H9 (cell line): Measurements from ENCODE around the gene AKAP9. TPM values are rescaled to one million over a fixed set of nuclear protein-coding genes. Genes with fewer than 3 reads are reported as not detected.

Experiments used
- DNase-seq: peaks from one replicate; pipeline ENCODE4 v3.0.0-alpha.2; 2017
- H2AFZ ChIP-seq: one replicate; pipeline ENCODE4 v1.6.1; 2013; ENCODE audit warnings: mild to moderate bottlenecking, low read length, control low read depth, moderate library complexity
- H2AK5ac ChIP-seq: 2 replicates; pipeline ENCODE4 v1.6.1; 2013; ENCODE audit warnings: low read length, control low read depth, mixed read lengths; ENCODE audit not compliant: insufficient read length
- H2BK120ac ChIP-seq: one replicate; pipeline ENCODE4 v1.6.1; 2013; ENCODE audit warnings: low read depth, mild to moderate bottlenecking, low read length, control low read depth, inconsistent platforms; ENCODE audit not compliant: poor library complexity, severe bottlenecking
- H2BK12ac ChIP-seq: 2 replicates; pipeline ENCODE4 v1.6.1; 2013; ENCODE audit warnings: low read length, control low read depth, mixed read lengths, low read depth; ENCODE audit not compliant: insufficient read length
- H2BK15ac ChIP-seq: 2 replicates; pipeline ENCODE4 v1.6.1; 2013; ENCODE audit warnings: low read depth, low read length, control low read depth
- H2BK20ac ChIP-seq: one replicate; pipeline ENCODE4 v1.6.1; 2013; ENCODE audit warnings: low read depth, mild to moderate bottlenecking, low read length, control low read depth, inconsistent platforms; ENCODE audit not compliant: poor library complexity, severe bottlenecking
- H2BK5ac ChIP-seq: 2 replicates; pipeline ENCODE4 v1.6.1; 2013; ENCODE audit warnings: low read length, control low read depth, mixed read lengths; ENCODE audit not compliant: insufficient read length
- H3K14ac ChIP-seq: 2 replicates; pipeline ENCODE4 v1.6.1; 2013; ENCODE audit warnings: low read length, control low read depth; ENCODE audit not compliant: insufficient read depth
- H3K18ac ChIP-seq: 2 replicates; pipeline ENCODE4 v1.6.1; 2013; ENCODE audit warnings: low read depth, mild to moderate bottlenecking, mixed read lengths, low read length, control low read depth; ENCODE audit not compliant: insufficient read length
- H3K23ac ChIP-seq: 2 replicates; pipeline ENCODE4 v1.6.1; 2013; ENCODE audit warnings: low read length, control low read depth, mixed read lengths, low read depth; ENCODE audit not compliant: insufficient read length
- H3K23me2 ChIP-seq: 2 replicates; pipeline ENCODE4 v1.6.1; 2013; ENCODE audit warnings: low read depth, mild to moderate bottlenecking, mixed read lengths, low read length, control low read depth; ENCODE audit not compliant: insufficient read length, poor library complexity, severe bottlenecking
- H3K27ac ChIP-seq: 2 replicates; pipeline ENCODE4 v1.5.1; 2013; ENCODE audit warnings: low read length, control low read depth, mixed read lengths, low read depth; ENCODE audit not compliant: insufficient read length
- H3K27me3 ChIP-seq: 2 replicates; pipeline ENCODE4 v1.6.1; 2013; ENCODE audit warnings: low read length, control low read depth, inconsistent platforms; ENCODE audit not compliant: insufficient read depth
- H3K4ac ChIP-seq: 2 replicates; pipeline ENCODE4 v1.6.1; 2013; ENCODE audit warnings: low read depth, mild to moderate bottlenecking, control low read depth, inconsistent platforms, low read length, moderate library complexity
- H3K4me1 ChIP-seq: 2 replicates; pipeline ENCODE4 v1.6.1; 2013; ENCODE audit warnings: low read length, control low read depth, inconsistent platforms; ENCODE audit not compliant: insufficient read depth
- H3K4me2 ChIP-seq: 2 replicates; pipeline ENCODE4 v1.6.1; 2013; ENCODE audit warnings: low read length, control low read depth, mixed read lengths; ENCODE audit not compliant: insufficient read length, insufficient read depth
- H3K56ac ChIP-seq: 2 replicates; pipeline ENCODE4 v1.6.1; 2013; ENCODE audit warnings: low read depth, mild to moderate bottlenecking, mixed read lengths, low read length, control low read depth; ENCODE audit not compliant: insufficient read length
- H3K79me1 ChIP-seq: 2 replicates; pipeline ENCODE4 v1.6.1; 2013; ENCODE audit warnings: low read depth, mild to moderate bottlenecking, moderate library complexity, low read length, control low read depth, inconsistent platforms; ENCODE audit not compliant: insufficient read depth, poor library complexity, severe bottlenecking
- H3K79me2 ChIP-seq: 2 replicates; pipeline ENCODE4 v1.6.1; 2013; ENCODE audit warnings: low read length, control low read depth, inconsistent platforms; ENCODE audit not compliant: insufficient read depth
- H3K9ac ChIP-seq: 2 replicates; pipeline ENCODE4 v1.6.1; 2013; ENCODE audit warnings: low read length, control low read depth, mixed read lengths; ENCODE audit not compliant: insufficient read length; ENCODE audit errors: extremely low read depth
- H3K9me3 ChIP-seq: one replicate; pipeline ENCODE4 v1.6.1; 2013; ENCODE audit warnings: low read depth, low read length, inconsistent platforms; ENCODE audit not compliant: control insufficient read depth
- H3T11ph ChIP-seq: one replicate; pipeline ENCODE4 v1.6.1; 2013; ENCODE audit warnings: mild to moderate bottlenecking, low read length, control low read depth, inconsistent platforms
- H4K20me1 ChIP-seq: one replicate; pipeline ENCODE4 v1.6.1; 2013; ENCODE audit not compliant: control insufficient read depth, insufficient read length, insufficient read depth
- H4K5ac ChIP-seq: 2 replicates; pipeline ENCODE4 v1.6.1; 2013; ENCODE audit warnings: low read depth, mild to moderate bottlenecking, mixed read lengths, low read length, control low read depth; ENCODE audit not compliant: insufficient read length
- H4K8ac ChIP-seq: replicated peaks from 2 replicates; pipeline ENCODE4 v1.6.1; 2013; ENCODE audit warnings: low read length, control low read depth, mixed read lengths, low read depth; ENCODE audit not compliant: insufficient read length
- H4K91ac ChIP-seq: 2 replicates; pipeline ENCODE4 v1.6.1; 2013; ENCODE audit warnings: low read depth, mild to moderate bottlenecking, moderate library complexity, mixed read lengths, low read length, control low read depth; ENCODE audit not compliant: insufficient read length
- H3K27ac Mint-ChIP-seq, 3 experiments: 2 replicates in 2 of 3; 3 replicates in 1 of 3; pipeline ENCODE4 v1.8.0; 2020 to 2021; ENCODE audit warnings: mixed read lengths in 3 of 3, mild to moderate bottlenecking in 1 of 3, moderate library complexity in 1 of 3
- H3K27me3 Mint-ChIP-seq: 2 replicates; pipeline ENCODE4 v1.8.0; 2021; ENCODE audit warnings: low read depth, mild to moderate bottlenecking, moderate library complexity, mixed read lengths
- H3K36me3 Mint-ChIP-seq, 3 experiments: 2 replicates in 2 of 3; 3 replicates in 1 of 3; pipeline ENCODE4 v1.8.0; 2020 to 2021; ENCODE audit warnings: low read depth in 3 of 3, mixed read lengths in 3 of 3; ENCODE audit not compliant: insufficient read depth in 1 of 3
- H3K4me1 Mint-ChIP-seq, 2 experiments: 2 replicates each; pipeline ENCODE4 v1.8.0; 2020; ENCODE audit warnings: mixed read lengths in 2 of 2
- H3K4me3 Mint-ChIP-seq, 2 experiments: 2 replicates in 1 of 2; 3 replicates in 1 of 2; pipeline ENCODE4 v1.8.0; 2020 to 2021; ENCODE audit warnings: mild to moderate bottlenecking in 2 of 2, mixed read lengths in 2 of 2, moderate library complexity in 1 of 2
- H3K9me3 Mint-ChIP-seq, 2 experiments: 2 replicates in 1 of 2; 3 replicates in 1 of 2; pipeline ENCODE4 v1.8.0; 2020; ENCODE audit warnings: mild to moderate bottlenecking in 2 of 2, mixed read lengths in 2 of 2, moderate library complexity in 1 of 2
- CTCF ChIP-seq: fragments of 200-600 bp; sonication (generic); conservative IDR thresholded peaks from 3 replicates; pipeline ENCODE4 v1.8.0; 2021; ENCODE audit warnings: antibody characterized with exemption, mild to moderate bottlenecking
- WGBS: extraction: QIAGEN DNeasy Blood & Tissue Kit; methylation state at CpG from one replicate; pipeline ENCODE4 v1.1.7; 2013; ENCODE audit warnings: missing lambda C conversion rate, low lambda C conversion rate, mixed read lengths; ENCODE audit not compliant: insufficient read length; ENCODE audit errors: extremely low coverage; 5-methylcytosine and 5-hydroxymethylcytosine counted together
- total RNA-seq: library from RNA; stranded (reverse); gene quantifications from 2 replicates; pipeline ENCODE4 v1.2.1, GENCODE V29; 2021

Gene AKAP9
- total RNA-seq, 1 experiment from 2014 or later: 22.4 TPM

- no peaks in the 10 kb centered on the region for H3K27me3 ChIP-seq
- no peak for DNase-seq
- H4K5ac ChIP-seq: no peak overlapping the region
- no peak overlapping the region for H3K18ac ChIP-seq
- H4K8ac ChIP-seq: no peak overlapping the region
- no peak overlapping the region for H3K14ac ChIP-seq
- H3K56ac ChIP-seq: no peak overlapping the region
- no peaks in the 10 kb centered on the region for H3K9me3 ChIP-seq
- no peaks in the 10 kb centered on the region for H3K79me2 ChIP-seq
- H2AK5ac ChIP-seq: no peak overlapping the region
- WGBS: no CpG with 5 or more reads among the region's 6 CpGs
- no peaks in the 10 kb centered on the region for H3K23me2 ChIP-seq
- H3K23ac ChIP-seq: no peak overlapping the region
- Mint-ChIP-seq H3K27ac (no peak overlapping the region), H3K27me3 (peaks cover 15% of the 10 kb centered on the region), H3K4me1 (no peaks in the 10 kb centered on the region), H3K4me3 (no peak overlapping the region), H3K36me3 (no peaks in the 10 kb centered on the region), H3K9me3 (peaks cover 0 to 2% of the 10 kb centered on the region in 2 experiments; a peak in 1 of 5 replicates)
- no peak overlapping the region for H3K4ac ChIP-seq
- no peak overlapping the region for H2AFZ ChIP-seq
- no peak overlapping the region for H3K9ac ChIP-seq
- no peak overlapping the region for H2BK120ac ChIP-seq
- H2BK20ac ChIP-seq: no peak overlapping the region
- H3T11ph ChIP-seq: no peak overlapping the region
- no peak overlapping the region for H3K4me2 ChIP-seq
- H3K79me1 ChIP-seq: no peaks in the 10 kb centered on the region
- no peak overlapping the region for H4K91ac ChIP-seq
- TF ChIP-seq CTCF: no peak
- no peaks in the 10 kb centered on the region for H4K20me1 ChIP-seq
- no peak overlapping the region for H2BK5ac ChIP-seq
- H3K27ac ChIP-seq: no peak overlapping the region
- H2BK12ac ChIP-seq: no peak overlapping the region
- no peak overlapping the region for H2BK15ac ChIP-seq
- H3K4me1 ChIP-seq: no peaks in the 10 kb centered on the region
These were observed 12.8 kb upstream of the AKAP9 start for GRCh38 chr7:91927912-91928311.
